Ammon's horn (tissue), 1 donor: ENCODE measurements around the gene OXSR1.
A peak's percentile ranks its signal among the peaks of the same experiment; 100 is the strongest.
"Not testable (repeated sequence)": the region's sequence is repeated elsewhere in the genome, so short reads cannot be mapped to it uniquely, and the experiment has no call there.

Experiments
- DNase-seq: peaks from one replicate; pipeline ENCODE4 v3.0.0-alpha.2; 2016; ENCODE audit warnings: low spot score

Gene OXSR1

DNA sequence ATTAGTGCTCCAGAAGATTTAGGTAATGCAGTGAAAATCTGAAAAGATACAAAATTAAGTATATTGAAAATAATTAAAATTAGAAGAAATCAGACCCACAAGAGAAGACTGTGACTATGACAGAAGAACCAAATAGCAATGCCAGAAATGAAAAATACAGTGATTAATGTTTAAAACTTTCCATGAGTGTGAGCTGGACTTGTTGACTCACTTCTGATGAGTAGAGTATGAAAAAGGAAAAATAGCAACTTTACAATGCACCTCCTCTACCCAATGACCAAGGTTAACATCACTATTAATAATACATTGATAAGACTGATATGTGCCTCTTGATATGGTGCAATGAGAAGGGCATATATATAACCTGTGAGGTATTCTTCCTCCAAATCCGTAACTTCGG is 60.9 kb downstream of the OXSR1 start:
- no peak for DNase-seq

GRCh38 chr3:38227989-38228388 is 62.7 kb downstream of the OXSR1 start:
- DNase-seq: no peak

DNA sequence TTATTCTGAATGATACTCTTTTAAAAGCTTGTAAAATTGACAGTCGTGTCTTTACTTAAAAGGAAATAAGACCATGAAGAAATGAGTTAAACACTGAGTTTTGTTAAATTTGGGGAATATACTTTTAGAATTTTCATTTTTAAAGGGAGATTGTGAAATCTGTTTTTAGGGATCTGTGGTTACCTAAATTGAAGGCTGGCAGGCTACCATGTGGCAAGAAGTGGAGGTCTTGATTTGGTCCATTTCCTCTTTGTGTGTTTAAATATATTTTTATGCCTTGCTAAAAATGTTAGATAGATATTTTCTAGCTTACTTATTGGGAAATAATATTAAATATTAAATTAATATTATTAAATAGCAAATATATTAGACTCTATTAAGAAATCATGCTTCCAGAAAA is 63.7 kb downstream of the OXSR1 start:
- no peak for DNase-seq

GRCh38 chr3:38232701-38233100 is 67.4 kb downstream of the OXSR1 start:
- no peak for DNase-seq

DNA sequence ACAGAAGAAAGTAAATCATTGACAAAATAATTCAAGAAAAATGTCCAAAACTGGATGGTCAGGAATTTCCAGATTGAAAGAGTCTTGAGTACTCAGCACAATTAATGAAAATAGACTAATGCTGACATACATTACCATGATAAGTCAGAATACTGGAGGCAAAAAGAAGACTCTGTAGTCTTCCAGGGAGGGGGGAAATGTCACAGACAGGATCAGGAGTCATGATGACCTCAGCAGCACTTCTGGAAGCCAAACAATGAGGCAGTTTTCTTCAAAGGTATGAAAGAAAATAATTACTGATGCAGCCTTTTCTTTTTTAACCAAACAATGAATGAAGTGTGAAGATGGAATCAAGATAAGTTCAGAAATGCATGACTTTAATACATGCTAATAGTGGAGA is 70.1 kb downstream of the OXSR1 start:
- no peak for DNase-seq

DNA sequence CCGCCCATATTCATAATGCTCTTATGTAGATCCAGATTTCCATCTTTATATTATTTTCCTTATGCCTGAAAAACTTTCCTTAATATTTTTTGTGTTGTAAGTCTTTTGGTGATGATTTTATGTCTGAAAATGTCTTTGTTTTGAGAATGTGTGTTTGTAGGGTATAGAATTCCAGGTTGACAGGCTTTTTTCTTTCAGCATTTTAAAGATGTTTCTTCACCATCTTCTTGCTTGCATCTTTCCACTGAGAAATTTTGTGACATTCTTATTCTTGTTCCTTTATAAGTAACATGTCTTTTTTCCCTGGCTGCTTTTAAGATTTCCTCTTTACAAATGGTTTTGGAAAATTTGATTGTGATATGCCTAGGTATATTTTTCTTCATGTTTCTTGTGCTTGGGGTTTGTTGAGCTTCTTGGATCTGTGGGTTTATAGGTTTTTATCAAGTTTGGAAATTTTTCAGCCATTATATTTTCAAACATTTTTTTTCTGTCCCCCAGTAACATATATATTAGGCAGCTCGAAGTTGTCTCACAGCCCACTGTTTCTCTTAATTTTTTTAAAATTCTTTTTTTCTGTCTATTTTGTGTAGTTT is 73.2 kb downstream of the OXSR1 start:
- no peak for DNase-seq

DNA sequence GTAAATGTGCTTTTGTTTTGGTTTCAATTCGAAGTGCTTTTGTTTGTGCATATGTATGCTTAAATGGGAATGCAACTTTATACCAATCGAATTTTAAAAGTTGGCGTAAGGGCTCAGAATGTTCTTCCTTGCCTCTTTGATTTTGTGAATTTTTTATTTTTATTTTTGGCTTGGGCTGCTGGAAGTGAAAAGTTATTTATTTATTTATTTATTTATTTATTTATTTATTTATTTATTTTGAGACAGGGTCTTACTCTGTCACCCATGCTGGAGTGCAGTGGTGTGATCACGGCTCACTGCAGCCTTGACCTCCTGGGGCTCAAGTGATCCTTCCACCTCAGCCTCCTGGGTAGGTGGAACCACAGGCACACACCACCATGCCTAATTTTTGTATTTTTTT is 77.5 kb downstream of the OXSR1 start:
- DNase-seq: not testable (repeated sequence)

DNA sequence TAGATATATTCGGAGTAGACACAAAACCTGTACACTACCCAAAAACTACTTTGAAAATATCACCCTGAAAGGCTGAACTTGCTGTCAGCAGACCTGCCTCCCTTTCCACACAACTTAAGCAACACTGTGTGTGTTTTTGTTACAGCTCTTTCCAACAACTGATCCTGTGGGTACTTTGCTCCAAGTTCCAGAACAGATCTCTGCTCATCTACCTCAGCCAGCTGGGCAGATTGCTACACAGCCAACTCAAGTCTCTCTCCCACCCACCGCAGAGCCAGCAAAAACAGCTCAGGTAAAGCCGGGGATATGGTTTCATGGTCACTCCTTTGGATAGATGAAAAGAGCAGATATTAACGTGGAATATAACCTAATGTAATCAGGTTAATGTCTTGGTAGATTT is 80.6 kb downstream of the OXSR1 start:
- no peak for DNase-seq

DNA sequence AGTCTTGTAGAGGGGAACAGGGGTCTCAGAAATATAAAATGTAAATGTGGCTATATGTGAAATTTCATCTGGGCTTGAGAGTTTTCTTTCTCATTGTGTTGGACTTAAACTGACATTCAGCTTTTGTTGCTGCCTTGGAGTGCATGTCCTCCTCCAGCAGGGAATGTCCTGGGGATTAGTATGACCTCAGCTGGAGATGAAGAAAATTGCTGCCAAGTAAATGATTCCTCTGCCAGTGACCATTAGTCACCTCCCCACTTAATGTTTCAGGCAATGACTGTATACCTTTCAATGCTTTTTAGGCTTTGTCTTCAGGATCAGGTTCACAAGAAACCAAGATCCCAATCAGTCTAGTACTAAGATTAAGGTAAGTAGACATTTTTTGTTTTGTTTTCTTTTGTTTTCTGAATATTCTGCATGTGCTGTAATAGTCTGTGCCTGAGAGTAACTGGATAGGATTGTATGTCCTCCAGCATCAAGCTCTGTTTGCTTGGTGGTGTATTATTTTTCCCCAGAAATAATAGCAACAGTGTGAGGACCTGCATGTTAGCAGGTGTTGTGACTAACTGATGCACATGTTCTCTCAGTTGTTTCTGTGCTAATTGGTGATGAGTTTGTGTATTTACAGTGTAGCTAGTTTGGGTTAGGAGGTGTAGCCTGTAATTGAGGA is 82.2 kb downstream of the OXSR1 start:
- DNase-seq: peak; percentile 13

- DNase-seq: no peak
These were observed 84.9 kb downstream of the OXSR1 start for GRCh38 chr3:38250198-38250597.

DNA sequence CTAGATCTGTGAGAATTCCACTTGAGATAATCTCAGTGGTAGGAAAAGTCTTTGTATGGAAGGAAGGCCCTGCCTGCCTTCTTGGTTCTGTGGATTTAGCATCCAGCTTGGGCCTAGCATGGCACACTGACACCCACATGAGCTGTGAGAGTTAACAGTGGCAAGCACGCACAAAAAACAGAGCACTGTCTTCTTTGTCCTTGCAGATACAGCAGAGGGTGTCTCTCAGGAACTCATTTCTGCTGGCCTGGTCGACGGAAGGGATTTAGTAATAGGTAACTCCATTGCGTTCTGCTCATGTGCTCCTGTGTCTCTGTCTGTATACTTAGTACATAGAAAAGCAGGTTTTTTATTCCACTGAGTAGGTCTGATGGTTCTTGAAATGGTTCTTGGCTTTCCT is 85.9 kb downstream of the OXSR1 start:
- no peak for DNase-seq

DNA sequence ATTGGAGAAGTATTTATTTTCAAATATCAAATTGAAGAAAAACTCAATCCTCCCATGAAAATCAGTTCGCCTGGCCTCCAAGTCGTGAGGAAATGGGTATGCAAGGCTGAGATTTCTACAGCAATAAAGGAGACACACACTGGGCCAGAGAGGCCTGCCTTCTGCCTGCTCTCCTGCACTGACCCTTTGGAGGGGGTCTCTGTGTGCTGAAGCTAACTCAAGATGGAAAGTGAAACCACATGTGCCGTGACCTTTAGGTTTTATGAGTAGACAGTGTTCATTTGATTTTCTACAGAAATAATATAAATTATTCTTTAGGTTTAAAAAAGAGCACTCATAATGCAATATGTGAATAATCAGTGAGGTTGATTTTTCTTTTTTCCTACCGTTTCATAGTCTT is 88.4 kb downstream of the OXSR1 start:
- DNase-seq: no peak

- DNase-seq: no peak
These were observed 89.5 kb downstream of the OXSR1 start for GRCh38 chr3:38254872-38255271.

- no peak for DNase-seq
These were observed 90.3 kb downstream of the OXSR1 start for GRCh38 chr3:38255627-38256026.

DNA sequence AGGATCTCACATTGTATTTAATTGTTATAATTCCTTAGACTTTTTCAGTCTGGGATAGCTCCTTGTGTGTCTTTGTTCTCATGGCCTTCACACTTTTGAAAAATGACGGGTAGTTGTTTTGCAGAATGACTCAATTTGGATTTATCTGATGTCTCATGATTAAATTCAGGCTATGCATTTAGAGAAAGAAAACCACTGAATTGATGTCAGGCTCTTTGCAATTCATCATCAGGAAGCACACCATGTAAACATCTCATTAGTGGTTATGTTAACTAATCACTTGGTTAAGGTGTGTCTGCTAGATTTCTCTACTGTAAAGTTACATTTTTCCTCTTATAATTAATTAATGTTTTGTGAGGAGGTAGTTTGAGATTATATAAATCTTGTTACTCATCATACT is 92.2 kb downstream of the OXSR1 start:
- no peak for DNase-seq

DNA sequence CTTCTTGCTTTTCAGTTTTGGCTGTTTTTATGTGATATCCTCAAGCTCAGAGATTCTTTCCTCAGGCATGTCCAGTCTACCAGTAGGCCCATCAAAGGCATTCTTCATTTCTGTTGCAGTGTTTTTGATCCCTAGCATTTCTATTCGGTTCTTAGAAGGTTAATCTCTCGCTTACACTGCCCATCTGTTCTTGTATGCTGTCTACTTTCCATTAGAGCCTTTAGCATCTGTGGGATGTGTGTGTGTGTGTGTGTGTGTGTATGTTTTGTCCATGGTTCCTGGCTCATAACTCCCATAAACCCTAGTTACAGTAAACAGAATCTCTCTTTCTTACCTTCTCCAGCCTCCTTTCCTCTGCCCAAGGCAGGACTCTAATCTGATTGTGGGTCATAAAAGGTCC is 95.1 kb downstream of the OXSR1 start:
- DNase-seq: no peak

DNA sequence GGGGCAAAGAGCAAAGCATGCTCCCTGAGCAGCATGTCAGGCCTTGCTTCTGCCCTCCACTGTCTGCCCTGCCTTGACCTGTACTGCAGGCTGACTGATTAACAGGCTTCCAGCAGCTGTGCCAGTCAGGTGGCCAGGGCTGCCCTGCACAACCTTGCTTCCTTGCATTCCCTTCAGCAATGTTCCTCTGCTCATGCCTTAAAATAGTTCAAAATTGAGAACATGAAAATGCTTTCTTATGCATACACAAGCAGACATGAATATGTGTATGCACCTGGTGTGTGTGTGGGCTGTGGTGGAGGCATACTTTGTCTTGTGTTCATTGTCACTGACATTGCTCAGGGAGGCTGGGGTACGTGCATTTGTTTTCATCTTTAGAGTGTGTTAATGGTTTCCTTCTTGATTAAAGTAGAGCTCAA is 99.0 kb downstream of the OXSR1 start:
- DNase-seq: no peak

GRCh38 chr3:38264779-38265178 is 99.4 kb downstream of the OXSR1 start:
- no peak for DNase-seq

DNA sequence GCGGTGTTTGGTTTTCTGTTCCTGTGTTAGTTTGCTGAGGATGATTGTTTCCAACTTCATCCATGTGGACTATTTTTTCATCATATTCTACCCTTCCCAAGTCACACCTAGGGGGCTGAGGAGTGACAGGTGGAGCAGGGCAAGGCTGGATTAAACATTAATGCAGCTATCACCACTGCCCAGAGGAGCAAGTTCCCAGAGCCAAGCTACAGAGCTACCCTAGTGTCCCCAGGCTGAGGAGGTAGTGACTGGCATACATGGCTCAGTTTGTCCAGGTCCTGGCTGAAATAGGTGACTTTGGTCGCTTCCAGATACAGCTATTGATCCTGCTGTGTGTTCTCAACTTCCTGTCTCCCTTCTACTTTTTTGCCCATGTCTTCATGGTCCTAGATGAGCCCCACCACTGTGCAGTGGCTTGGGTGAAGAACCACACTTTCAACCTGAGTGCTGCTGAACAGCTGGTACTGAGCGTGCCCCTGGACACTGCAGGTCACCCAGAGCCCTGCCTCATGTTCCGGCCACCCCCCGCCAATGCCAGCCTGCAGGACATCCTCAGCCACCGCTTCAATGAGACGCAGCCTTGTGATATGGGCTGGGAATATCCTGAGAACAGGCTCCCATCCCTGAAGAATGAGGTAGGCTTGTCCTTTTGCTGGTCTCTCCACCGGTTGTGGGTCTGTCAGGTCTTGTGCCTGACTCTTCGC is 100.4 kb downstream of the OXSR1 start, which contains the start of gene SLC22A13:
TSS of gene SLC22A13 (plus strand) at position 209 of the 704 bp plus-strand sequence. CDS start at position 258, 49 bp downstream.
- DNase-seq: no peak

DNA sequence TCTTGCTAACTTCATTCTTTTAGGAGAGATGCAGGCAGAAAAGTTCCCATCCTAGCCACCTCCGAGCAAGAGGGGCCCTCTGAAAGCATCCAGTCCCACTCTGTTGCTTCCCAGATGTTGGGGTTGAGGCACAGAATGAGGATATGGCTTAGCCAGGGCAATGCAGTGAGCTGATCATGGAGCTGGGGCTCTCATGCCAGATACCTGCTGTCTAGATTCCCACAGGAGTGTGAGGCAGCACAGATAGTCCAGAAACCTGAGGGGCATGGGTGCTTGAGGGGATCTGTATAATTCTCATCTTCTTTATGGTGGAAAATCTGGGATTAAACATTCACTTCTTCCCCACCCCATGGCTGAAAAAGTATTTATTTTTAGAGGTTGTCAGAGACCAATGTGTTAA is 101.5 kb downstream of the OXSR1 start:
- no peak for DNase-seq

GRCh38 chr3:38267662-38268061 is 102.3 kb downstream of the OXSR1 start:
- no peak for DNase-seq

GRCh38 chr3:38268087-38268486 is 102.8 kb downstream of the OXSR1 start:
- DNase-seq: no peak

GRCh38 chr3:38268522-38268921 is 103.2 kb downstream of the OXSR1 start:
- no peak for DNase-seq
